Keratinocyte (primary cell): ENCODE measurements around the gene SLC25A39.

Source experiments
- EZH2 ChIP-seq: IDR thresholded peaks from one replicate; pipeline ENCODE4 v1.6.1; 2012; ENCODE audit warnings: inconsistent platforms, mild to moderate bottlenecking, low read length, moderate library complexity
- TF ChIP-seq, protein P1 (sequence below), 3 experiments: IDR thresholded peaks in 1 of 3; conservative IDR thresholded peaks in 1 of 3; optimal IDR thresholded peaks in 1 of 3; 2 replicates in 2 of 3; 3 replicates in 1 of 3; pipeline versions ENCODE3 to v1.5.1; 2011; ENCODE audit warnings: low read length in 3 of 3, mild to moderate bottlenecking in 3 of 3, moderate library complexity in 2 of 3, control low read depth in 1 of 3, inconsistent platforms in 1 of 3; ENCODE audit not compliant: insufficient read depth in 2 of 3; ENCODE audit errors: extremely low read depth in 1 of 3

DNA sequence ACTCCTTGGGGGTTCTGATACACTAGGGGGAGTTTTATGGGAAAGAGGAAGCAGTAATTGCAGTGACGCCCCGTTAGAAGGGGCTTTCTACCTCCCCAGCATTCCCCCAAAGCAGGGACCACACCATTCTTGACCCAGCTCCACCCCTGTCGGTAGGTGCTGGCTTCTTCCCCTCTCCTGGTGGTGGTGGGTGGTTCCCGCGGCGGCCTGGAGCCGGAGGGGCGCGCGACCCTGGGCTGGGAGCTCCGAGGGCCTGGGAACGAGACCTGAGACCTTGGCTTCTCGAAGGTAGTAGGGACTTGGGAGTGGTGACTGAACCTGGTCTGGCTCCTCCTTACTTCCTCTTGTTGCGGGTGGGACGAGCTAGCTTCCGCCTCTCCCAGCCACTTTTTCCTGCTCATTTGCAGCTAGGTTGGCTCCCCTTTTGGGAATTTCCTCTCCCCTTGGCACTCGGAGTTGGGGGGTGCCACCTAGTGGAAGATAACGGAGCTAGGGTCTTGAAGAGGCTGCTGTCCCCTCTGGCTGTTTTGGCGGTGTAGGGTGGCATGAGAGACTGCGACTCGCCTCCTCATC is 20.9 kb upstream of the SLC25A39 start:
- TF ChIP-seq, protein P1, sequence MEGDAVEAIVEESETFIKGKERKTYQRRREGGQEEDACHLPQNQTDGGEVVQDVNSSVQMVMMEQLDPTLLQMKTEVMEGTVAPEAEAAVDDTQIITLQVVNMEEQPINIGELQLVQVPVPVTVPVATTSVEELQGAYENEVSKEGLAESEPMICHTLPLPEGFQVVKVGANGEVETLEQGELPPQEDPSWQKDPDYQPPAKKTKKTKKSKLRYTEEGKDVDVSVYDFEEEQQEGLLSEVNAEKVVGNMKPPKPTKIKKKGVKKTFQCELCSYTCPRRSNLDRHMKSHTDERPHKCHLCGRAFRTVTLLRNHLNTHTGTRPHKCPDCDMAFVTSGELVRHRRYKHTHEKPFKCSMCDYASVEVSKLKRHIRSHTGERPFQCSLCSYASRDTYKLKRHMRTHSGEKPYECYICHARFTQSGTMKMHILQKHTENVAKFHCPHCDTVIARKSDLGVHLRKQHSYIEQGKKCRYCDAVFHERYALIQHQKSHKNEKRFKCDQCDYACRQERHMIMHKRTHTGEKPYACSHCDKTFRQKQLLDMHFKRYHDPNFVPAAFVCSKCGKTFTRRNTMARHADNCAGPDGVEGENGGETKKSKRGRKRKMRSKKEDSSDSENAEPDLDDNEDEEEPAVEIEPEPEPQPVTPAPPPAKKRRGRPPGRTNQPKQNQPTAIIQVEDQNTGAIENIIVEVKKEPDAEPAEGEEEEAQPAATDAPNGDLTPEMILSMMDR (optimal IDR thresholded peaks at IDR 0.05 in 1 of 3, IDR thresholded peaks at IDR 0.05 in 1 of 3, conservative IDR thresholded peaks at IDR 0.05 in 1 of 3; ENCODE audit: extremely low read depth in 1 of 3, insufficient read depth in 2 of 3, low read length in 3 of 3), result peak; percentile 43 to 63 (median 55)
- no peak for TF ChIP-seq EZH2
